BE2C (cell line): ENCODE data around the gene CNKSR1.
A peak's percentile ranks its signal among the peaks of the same experiment; 100 is the strongest.

Experiments used
- DNase-seq: peaks from one replicate; pipeline ENCODE4 v3.0.0-alpha.2; 2020
- H3K27me3 ChIP-seq: fragments of 250-450 bp; sonication (Bioruptor Pico); 2 replicates; pipeline ENCODE4 v1.5.1; 2020; ENCODE audit warnings: mild to moderate bottlenecking
- H3K36me3 ChIP-seq: fragments of 250-450 bp; sonication (Bioruptor Pico); 2 replicates; pipeline ENCODE4 v1.5.1; 2020; ENCODE audit warnings: mild to moderate bottlenecking
- H3K4me1 ChIP-seq: fragments of 250-450 bp; sonication (Bioruptor Pico); 2 replicates; pipeline ENCODE4 v1.5.1; 2020
- H3K4me3 ChIP-seq: 2 replicates; pipeline ENCODE4 v1.5.1; 2011; ENCODE audit warnings: low read depth, low read length
- H3K9me3 ChIP-seq: fragments of 250-450 bp; sonication (Bioruptor Pico); 2 replicates; pipeline ENCODE4 v1.5.1; 2020
- TF ChIP-seq, protein P1 (sequence below): IDR thresholded peaks from 2 replicates; pipeline ENCODE4 v1.5.1; 2012; ENCODE audit warnings: mild to moderate bottlenecking, low read depth, low read length

The CNKSR1 gene

DNA sequence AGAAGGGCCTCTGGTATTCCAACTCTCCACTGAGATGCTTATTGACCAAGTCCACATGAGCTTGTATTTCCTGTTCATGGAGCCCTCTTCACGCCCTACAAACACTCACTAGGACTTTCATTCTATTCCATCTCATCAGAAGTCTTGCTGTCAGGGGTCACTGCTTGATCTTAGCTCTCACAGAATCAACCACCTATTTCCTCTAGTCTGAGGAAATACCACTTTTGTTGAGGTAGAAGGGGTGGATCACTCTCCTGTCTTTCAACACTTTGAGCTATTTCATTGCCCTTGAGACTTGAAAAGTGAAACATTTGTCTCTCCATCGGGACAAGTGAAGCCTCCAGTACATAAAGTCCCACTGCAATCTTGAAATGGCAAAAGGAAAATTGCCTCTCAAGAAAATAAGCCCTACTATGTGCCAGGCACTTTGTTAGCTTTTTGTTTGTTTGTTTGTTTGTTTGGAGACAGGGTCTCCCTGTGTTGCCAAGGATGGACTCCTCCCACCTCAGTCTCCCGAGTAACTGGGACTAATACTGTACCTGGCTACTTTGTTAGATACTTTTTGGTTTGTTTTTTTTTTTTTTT, 38.2 kb upstream of the CNKSR1 start:
- no peak for DNase-seq
- TF ChIP-seq, protein P1, sequence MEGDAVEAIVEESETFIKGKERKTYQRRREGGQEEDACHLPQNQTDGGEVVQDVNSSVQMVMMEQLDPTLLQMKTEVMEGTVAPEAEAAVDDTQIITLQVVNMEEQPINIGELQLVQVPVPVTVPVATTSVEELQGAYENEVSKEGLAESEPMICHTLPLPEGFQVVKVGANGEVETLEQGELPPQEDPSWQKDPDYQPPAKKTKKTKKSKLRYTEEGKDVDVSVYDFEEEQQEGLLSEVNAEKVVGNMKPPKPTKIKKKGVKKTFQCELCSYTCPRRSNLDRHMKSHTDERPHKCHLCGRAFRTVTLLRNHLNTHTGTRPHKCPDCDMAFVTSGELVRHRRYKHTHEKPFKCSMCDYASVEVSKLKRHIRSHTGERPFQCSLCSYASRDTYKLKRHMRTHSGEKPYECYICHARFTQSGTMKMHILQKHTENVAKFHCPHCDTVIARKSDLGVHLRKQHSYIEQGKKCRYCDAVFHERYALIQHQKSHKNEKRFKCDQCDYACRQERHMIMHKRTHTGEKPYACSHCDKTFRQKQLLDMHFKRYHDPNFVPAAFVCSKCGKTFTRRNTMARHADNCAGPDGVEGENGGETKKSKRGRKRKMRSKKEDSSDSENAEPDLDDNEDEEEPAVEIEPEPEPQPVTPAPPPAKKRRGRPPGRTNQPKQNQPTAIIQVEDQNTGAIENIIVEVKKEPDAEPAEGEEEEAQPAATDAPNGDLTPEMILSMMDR: no peak
- no peaks in the 10 kb centered on the region for H3K27me3 ChIP-seq
- no peaks in the 10 kb centered on the region for H3K36me3 ChIP-seq
- no peak overlapping the region for H3K4me3 ChIP-seq
- no peaks in the 10 kb centered on the region for H3K4me1 ChIP-seq
- H3K9me3 ChIP-seq: no peaks in the 10 kb centered on the region

DNA sequence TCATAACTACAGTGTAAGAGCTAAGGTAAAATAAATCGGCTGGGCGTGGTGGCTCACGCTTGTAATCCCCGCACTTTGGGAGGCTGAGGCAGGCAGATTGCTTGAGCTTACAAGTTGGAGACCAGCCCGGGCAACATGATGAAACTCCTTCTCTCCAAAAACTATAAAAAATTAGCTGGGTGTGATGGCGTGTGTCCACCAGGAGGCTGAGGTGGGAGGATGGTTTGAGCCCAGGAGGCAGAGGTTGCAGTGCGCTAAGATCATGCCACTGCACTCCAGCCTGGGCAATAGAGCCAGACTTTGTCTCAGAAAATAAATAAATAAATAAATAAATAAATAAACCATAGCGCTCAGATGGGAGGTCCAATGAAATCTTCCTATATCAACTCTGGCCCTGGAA, 35.1 kb upstream of the CNKSR1 start:
- no peaks in the 10 kb centered on the region for H3K9me3 ChIP-seq
- H3K4me1 ChIP-seq: no peaks in the 10 kb centered on the region
- no peaks in the 10 kb centered on the region for H3K27me3 ChIP-seq
- TF ChIP-seq, protein P1: no peak
- no peak for DNase-seq
- no peak overlapping the region for H3K4me3 ChIP-seq
- H3K36me3 ChIP-seq: no peaks in the 10 kb centered on the region

DNA sequence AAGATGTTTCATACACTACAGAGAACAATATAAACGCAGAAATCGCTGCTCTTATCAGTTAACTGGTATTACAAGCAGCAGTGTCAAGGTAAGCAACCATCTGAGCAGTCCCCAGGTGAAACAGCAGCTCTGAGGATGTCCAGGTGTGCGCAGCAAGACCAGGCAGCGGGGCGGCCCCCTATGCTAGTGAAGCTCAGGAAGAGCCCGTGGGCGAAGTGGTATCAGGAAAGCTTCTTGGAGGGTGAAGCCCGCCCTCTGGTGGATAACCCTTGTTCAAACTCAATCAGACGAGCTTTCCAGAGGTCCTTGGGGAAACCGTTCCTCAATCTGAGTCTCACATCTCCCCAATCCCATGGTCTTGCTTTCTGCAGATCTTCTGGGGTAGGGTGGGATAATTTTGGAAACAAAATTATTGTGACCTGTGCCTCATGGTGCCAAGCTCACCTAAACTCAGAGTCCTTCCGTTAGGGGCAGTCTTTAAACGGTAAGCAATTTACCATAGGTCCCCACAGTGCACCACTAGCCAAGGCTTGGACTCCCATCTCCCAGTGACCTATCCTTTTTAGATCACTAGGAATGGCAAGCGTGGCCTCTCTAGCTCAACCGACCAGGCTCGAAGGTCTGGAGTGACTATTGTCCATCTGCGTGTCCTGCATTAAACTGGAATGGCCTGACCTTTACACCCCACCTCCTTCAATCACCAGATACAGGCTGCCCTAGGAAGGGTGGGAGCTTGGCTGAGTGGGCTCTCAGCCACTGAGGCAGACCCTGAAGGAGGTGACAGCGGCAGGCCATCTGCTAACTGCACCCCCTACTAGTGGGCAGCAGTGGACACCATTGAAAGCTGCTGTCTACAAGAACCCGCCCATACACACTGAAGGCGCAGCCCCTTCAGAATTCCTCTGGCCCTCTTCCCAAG, 32.0 kb upstream of the CNKSR1 start:
- DNase-seq: peak; percentile 75
- H3K4me1 ChIP-seq: no peaks in the 10 kb centered on the region
- TF ChIP-seq, protein P1: peak; percentile 68

DNA sequence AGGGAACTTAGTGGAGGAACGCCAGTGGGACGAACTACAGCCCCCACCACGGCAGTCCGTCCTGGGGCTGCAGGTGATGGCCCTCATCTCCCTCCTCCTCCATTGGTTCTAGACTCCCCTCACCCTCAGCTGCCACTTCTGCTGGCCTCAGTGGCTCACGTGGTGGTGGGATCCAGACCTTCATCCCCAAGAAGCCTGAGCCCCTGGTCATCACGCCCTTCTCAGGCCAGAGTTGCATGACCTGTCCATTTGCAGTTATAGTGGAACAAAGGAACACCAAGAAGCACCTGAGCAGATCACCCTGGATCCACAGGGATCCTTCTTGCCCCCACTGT, 31.4 kb upstream of the CNKSR1 start:
- H3K27me3 ChIP-seq: no peaks in the 10 kb centered on the region
- H3K4me1 ChIP-seq: no peaks in the 10 kb centered on the region
- H3K36me3 ChIP-seq: no peaks in the 10 kb centered on the region
- TF ChIP-seq, protein P1: no peak
- no peaks in the 10 kb centered on the region for H3K9me3 ChIP-seq
- no peak for DNase-seq
- H3K4me3 ChIP-seq: no peak overlapping the region

More for the DNA sequence above, 32.0 kb upstream of the CNKSR1 start:
- Histone ChIP-seq H3K4me3 (no peak overlapping the region), H3K9me3 (no peaks in the 10 kb centered on the region), H3K27me3 (no peaks in the 10 kb centered on the region), H3K36me3 (no peaks in the 10 kb centered on the region)

DNA sequence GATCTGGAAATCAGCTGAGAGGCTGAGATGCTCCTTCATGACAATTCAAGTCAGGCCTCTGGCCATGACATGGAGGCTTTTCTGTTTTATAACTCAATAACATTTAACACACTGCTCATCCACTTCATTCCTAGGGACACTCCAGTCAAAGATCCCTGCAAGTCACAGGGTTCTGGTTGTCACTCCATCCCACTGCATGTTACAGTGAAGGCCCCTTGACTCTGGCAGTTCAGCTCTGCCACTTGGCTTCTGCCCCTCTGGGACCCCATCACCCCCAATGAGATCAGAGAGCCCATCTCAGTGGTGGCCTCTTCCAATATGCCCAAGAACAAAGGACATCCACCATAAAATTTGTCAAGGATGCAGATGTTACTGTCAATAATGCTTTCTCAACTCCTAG, 28.4 kb upstream of the CNKSR1 start:
- Histone ChIP-seq H3K9me3 (no peaks in the 10 kb centered on the region), H3K36me3 (no peaks in the 10 kb centered on the region), H3K4me3 (no peak overlapping the region), H3K4me1 (no peaks in the 10 kb centered on the region), H3K27me3 (no peaks in the 10 kb centered on the region)
- DNase-seq: no peak
- TF ChIP-seq, protein P1: no peak

DNA sequence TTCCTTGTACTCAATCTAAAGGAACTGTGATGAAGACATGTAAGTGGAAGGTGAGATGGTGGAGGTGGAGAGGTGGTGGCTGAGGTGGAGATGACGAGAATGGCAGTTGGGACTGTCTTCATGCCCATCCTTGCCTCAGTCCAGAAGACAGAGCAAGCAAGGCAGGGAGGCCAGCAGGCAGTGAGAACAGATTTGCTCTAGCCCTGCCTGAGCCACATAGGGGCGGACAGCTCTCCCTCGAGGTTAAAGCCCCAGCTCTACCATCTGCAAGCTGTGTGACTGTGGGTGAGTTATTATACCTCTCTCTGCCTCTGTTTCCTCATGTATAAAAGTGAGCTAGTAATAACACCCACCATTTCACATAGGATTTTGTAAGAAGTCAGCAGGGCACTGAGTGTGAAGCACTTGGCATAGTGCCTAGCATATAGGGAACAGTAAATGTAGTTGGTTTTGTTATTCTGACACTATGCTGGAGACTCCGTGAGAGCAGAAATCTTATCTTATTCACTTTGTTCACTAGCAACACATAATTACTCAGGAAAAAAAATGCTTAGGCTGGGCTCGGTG, 23.2 kb upstream of the CNKSR1 start:
- Histone ChIP-seq H3K36me3 (no peaks in the 10 kb centered on the region), H3K27me3 (no peaks in the 10 kb centered on the region), H3K4me3 (no peak overlapping the region), H3K4me1 (peaks cover 7% of the 10 kb centered on the region), H3K9me3 (no peaks in the 10 kb centered on the region)
- DNase-seq: no peak
- TF ChIP-seq, protein P1: no peak
